Posterior cingulate gyrus (tissue), 11 donors: ENCODE data around the gene SPINK8.
"Not testable (repeated sequence)": the region's sequence is repeated elsewhere in the genome, so short reads cannot be mapped to it uniquely, and the experiment has no call there.

Experiments used
- DNase-seq, 10 donors: peaks; one replicate each; pipeline versions ENCODE4 v3.0.0 to v3.0.0-alpha.2; 2020 to 2021; ENCODE audit warnings: mixed read lengths in 3 of 10
- intact Hi-C: fragments of 100-400 bp; cut with DNase I; formaldehyde crosslinking; loops from one replicate; pipeline ENCODE4 v1.15.1; 2023

The SPINK8 gene

DNA sequence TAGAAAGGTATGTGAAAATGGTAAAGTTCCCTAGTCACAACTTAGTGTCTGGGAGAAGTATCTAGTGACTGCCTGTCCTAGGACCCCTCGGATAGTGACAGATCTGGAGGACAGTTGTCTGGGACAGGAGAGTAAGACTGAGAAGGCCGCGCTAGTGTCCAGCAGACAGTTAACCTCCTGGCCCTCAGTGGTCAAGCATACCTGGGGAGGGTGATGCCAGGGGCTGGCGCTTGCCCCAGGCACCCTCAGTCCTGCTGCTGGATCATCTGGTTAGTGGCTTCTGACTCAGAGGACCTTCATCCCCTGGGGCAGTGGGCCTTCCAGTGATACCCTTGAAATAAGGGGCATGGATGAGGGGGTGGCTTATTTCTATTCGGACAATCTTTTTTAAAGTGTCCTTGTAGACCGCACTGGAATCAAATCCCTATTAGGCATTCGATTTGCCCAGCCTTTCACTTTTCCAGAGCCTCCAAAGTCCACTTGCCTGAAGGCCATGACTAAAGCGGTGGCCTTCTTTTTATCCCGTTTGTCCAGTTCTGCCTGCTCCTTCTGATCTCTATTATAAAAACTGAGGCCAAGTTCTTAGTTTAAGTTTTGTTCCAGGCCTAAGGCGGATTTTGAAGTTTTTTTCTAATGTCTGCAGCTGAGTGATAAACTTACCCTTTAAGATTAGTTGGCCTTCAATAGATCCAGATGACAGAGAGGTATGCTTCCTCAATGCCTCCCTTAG, 1.6 kb downstream of the SPINK8 start:
- intact Hi-C loops, DNase-seq: not testable (repeated sequence)

DNA sequence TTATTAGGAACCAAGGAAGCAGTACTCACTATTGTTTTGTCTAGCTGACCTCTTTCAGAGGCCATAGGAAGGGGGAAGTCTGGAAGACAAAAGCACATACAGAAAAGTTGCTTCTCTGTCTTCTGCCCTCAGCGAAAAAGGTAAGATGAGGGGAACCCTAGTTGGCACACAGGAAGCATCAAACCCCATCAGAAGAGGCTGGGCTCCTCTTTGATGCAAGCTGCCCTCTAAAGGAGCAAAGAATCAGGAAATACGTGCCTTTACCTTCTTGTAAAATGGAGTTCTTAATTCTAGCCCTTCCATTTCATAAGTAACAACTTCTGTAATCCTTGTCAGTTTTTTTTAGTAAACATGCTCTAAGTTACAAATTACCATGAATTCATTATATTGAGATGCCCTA, 12.5 kb downstream of the SPINK8 start:
- intact Hi-C loops = no loop called here
- DNase-seq = no peak

DNA sequence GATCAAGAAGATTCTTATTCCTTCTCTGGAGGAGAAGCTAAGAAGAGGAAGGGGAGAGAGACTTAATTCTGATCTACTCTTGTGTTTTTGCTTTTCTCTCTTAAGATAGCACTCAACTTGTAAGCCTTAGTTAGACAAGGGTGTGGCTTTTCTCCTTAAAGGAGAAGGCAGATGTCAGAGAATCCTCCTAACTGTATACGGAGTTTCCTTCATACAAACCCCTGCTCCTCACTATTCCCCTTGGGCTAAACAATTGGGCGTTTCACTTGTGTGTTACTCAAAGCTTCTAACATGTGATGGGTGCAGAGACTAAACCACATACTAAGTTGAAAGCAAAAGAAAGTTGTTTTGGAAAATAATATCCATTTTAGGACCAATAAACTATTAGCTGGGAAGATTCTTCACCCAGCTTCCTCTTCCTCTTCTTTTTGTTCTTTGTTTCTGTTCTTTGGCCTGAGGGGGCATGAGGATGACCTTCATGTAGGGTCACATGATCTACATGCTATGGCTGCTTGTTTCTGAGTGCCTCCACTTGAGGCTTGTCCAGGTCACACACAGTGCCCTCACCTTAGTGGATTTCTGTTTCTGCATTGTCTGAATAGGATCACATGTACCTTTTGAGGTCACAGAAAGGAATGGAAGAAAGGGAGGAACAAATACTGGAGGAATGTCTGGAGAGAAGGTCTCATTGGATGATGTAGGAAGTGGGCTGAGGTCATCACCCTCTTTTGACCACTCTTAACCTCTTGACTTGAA, 14.6 kb downstream of the SPINK8 start:
- intact Hi-C loops = no loop called here
- no peak for DNase-seq

DNA sequence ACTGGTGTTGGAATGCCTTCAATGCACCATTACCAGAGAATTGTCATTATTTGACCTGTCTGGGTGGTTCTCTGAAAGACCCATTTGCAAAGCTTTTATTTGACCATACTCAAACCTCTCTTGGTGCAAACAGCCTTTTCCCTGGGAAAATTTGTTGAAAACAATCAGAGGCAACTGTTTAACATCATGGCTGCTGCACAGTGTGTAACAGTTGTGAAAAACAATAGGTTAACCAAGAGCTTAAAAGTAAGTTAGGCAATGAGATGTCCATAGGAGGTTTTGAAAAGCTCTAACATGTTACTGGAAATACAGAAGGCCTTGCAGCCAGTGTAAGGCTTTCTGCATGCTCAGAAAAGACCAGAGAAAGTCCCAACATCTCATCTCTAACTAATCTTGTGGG, 18.9 kb downstream of the SPINK8 start:
- no peak for DNase-seq
- intact Hi-C loops = no loop called here

DNA sequence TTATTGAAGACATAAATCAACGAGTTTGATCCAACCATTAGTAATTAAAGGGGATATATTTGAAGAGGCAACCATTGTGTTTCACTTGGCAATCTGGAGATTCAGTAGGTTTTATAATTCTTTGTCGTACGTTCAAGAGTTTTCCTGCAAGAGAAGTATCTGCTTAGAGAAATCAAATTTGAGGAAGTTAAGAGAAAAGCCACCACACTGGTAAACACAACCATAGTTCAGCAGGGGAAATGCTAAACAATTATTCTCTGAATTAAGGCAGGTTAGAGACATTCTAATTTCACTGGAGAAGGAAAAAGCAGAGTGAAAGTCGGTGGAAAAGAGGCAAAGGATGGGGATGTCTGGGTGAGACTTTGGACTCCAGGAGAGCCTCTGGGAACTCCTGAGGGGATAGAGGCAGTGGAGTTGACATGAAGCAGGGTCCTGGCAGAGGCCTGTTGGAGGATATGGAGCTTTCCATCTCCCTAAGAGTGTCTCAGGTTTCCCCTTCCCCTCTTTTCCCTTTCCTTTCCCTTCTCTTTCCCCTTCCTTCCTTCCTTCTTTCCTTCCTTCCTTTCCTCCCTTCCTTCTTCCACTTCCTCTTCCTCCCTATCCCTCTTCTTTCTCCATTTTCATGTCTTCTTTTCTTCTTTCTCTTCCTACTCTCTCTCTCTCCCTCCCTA, 26.5 kb downstream of the SPINK8 start:
- intact Hi-C loops = no loop called here
- DNase-seq = no peak

DNA sequence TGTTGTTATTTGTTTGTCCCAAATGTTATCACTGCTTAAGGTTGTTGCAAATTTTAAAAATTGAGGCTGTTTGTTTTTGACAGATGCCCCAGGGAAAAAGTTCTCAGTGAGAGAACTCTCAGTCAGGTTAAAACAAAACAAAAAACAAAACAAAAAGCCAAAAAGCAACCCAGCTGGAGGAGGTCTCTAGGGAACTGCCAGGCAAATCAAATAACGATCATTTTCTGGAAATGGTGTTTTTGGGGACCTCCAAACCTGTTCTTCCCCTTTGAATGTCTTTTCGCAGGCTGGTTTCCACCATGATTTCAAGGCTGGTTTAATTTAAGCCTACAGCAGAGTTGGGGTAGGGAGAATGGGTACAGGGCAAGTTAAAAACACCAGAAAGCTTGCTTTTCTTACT, 27.2 kb downstream of the SPINK8 start:
- intact Hi-C loops = no loop called here
- DNase-seq = no peak

DNA sequence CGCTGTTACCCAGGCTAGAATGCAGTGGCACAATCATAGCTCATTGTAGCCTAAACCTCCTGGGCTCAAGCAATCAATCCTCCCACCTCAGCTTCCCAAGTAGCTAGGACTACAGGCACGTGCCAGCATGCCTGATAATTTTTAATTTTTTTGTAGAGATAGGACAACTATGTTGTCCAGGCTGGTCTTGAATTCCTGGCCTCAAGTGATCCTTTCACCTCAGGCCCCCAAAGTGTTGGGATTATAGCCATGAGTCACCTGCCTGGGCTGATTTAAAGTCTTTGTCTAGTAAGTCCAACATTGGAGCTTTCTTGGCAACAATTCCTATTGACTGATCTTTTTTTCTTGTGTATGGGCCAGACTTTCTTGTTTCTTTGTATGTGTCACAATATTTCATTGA, 28.1 kb downstream of the SPINK8 start:
- intact Hi-C loops = no loop called here

DNA sequence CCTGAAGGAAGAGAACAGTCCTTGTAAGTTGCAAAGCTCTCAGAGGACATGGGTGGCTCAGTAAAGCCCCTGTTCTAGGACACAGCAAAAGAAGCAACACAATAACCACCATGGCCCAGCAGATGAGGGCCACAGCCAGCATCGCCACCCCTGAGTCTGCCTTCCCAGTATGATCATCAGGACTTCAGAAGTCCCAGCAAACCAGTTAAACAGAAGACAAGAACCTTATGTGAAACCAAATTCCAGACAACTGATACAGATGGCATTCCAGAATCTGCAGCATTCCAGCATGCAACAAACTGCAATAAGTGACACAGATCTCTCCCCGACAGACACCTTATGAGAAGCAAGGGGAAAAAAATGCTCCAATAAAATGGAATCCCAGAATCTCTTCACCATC, 30.4 kb downstream of the SPINK8 start:
- DNase-seq = no peak
- intact Hi-C loops = no loop called here

More for the DNA sequence above, 28.1 kb downstream of the SPINK8 start:
- no peak for DNase-seq

DNA sequence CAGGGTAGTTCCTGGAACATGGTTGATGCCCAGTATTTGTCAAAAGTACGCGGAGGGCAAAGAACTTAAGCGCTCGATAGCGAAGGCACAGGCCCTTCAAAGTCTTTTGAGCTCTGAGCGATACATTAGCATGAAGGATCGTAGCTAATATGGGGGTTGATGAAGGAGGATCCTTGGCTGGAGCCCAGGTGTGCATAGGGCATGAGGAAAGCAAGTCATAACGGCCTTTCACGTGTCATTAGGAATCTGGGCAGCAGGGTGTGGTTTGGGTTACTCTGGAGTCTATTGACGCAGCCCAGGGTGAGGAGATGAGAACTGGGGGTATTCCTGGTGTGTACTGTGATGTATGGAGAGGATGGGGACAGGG, 31.7 kb downstream of the SPINK8 start:
- DNase-seq = peak in 1 of 10 donors; percentile 5
- intact Hi-C loops = no loop called here

DNA sequence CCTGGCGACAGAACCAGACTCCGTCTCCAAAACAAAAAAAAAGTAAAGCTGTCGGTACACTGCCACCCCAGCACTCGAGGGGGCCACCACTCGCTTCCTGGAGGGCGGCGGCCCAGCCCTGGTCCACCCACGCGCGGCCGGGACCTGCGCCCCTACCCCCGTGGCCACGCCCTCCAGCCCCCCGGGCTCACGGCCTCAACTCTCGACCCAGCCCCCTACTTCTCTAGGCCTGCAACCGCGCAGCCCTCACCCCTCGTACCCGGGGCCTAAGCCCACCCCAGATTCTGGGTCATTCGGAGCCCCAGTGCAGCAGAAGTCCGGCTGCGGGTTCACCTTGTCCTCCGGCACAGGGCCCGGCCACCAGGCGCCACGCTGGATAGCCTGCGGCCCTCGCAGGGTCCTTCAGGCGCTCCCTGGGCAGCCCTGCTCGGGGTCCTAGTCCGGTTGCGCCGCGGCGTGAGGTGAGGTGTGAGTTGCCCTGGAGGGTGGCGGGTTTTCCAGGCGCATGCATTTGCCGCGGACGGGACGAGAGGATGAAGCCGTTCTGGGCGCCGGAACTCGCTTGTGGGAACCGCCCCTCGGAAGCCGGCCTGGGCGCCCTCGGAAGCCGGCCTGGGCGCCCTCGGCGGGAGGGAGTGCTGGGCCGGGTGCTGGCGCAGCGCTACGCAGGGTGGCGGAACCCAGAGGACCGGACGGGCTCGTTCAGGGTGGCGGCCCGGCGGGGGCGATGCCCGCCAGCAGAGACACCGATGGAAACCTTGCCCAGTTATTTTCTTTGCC, 32.3 kb downstream of the SPINK8 start, which contains the start of gene NME6:
NME6 (minus strand) TSS at position 348 of the 780 bp plus-strand sequence.
- intact Hi-C loops = no loop called here
- peak; percentile 80 to 98 (median 89) for DNase-seq

DNA sequence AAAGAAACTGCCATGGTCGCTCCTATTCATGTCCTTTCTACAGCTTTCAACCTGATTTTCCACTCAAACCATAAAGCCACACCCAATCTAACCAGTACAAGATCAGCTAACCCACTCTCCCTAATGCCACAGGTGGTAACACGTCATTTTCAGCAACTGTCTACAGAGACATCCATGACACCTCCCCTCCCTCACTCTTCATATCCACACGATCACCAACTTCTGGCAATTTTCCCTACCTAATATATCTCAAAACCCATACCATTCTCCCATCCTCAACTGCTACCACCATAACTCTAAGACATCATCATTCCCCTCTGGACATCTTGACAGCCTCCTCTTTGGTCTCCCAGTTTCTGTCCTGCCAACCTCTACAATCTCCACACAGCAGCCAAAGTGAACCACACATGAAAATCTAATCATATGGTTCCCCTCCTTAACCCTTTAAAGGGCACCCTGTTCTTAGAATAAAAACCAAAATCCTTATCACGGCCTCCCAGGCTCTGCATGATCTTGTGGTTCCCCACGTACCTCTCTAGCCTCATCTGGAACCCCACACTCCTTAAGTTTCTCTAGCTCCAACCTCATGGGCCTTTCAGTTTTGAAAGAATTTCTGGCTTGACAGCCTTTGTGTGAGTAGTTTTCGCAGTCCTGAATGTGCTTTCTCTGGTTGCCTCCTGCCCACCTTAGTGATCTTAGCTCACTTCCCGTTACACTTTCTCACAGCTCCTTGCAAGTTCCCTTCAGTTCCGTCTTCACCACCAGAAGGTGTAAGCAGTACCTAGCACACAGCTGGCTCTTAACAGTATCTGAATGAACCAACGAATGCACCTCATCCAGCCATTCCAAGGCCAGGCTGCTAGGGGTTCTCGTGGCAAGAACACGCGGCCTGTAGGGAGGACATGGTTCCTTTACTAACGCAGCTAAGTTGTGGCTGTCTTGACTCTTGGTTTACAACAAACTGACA, 33.4 kb downstream of the SPINK8 start:
- intact Hi-C loops = no loop called here
- no peak for DNase-seq

DNA sequence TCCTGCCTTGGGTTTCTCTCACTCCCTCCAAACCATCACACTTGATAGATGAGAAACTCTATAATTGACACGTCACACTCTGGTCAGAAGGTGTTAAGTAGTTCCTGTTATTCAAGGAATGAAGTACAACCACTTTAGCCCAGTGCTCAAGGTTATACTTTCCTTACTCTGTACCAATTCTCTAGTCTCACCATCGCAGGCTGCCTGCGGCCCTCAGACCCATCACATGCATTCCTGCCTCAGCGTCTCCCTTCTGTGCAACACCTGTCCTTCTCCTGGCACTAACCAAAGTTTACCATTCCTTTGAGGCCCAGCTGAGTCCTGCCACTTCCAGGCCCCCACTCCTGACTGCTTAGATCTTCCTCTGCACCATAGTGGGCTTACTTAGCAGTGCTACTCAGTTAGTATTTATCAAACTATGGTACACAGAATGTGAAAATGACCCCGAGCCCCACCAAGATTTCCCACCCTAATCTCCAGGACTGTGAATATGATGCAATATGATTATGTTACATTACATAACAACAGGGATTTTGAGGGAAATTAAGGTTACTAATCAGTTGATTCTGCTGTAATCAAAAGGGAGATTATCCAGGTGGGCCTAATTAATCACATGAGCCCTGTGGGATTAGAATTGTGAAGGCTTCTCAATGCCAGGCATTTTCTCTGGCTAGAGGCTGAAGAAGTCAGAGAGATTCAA, 36.2 kb downstream of the SPINK8 start:
- DNase-seq = no peak
- intact Hi-C loops = no loop called here

DNA sequence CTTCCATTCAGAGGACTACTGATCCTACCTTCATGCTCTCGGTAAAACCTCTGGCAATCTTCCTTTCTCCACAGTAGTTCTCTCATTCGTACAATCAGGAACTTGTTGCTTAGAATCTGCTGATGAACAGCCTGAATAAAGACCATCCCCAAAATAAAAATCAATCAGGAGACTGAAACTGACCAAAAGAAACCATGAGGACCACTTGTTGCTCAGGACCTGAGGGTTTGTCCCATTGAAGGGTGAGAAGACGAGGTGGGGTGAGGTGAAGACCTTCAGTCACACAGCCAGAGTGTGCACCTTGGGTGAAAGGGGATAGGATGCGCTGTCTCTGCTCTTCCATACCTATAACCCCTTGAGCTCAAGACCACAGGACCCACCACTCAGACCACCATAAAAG, 36.8 kb downstream of the SPINK8 start:
- DNase-seq = no peak
- intact Hi-C loops = no loop called here

DNA sequence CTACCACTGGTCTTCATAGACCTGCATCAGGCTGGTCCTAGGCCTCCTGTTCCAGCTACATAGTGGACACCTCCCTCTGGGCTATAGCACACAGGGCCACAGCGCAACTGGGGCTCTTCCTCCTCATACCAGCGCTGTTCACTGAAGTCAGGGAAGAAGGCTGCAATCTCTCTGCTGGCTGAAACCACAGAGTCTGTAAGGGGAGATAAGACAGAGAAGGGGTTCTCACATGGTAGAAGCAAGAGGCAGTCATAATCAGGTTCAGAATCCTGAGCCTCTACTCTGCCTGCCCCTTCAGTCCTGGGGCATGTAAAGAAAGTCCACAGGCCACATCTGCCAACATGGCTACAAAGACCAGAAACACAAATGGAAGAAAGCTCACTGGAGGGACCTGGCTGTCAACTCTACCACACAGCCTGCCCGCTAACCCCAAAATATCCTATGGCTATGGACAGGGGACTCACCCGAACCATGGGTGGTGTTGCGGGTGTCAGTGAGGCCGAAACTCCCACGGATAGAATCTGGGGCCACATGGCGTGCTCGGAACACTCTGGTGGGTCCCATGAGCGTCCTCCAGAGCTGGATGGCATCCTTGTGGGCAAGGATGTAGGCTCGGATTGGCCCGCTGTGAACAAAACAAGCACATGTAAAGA, 38.7 kb downstream of the SPINK8 start:
- intact Hi-C loops = no loop called here
- DNase-seq = no peak

DNA sequence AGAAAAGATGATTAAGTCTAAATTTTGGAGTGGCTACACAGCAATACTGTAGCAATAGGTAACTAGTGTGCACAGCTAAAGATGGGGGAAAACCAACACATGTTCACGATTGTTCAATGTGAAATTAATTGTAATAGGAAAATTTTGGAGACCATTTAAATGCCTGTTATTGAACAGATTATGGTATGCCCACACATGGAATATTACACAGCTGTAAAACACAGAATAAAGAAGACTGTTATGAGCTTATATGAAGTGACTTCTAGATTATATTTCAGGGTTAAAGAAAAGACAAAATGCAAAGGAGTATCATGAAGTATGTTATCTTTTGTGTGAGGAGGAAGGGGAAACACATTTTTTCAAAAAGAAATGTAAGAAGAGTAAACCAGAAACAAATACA, 43.8 kb downstream of the SPINK8 start:
- no peak for DNase-seq
- intact Hi-C loops = no loop called here

DNA sequence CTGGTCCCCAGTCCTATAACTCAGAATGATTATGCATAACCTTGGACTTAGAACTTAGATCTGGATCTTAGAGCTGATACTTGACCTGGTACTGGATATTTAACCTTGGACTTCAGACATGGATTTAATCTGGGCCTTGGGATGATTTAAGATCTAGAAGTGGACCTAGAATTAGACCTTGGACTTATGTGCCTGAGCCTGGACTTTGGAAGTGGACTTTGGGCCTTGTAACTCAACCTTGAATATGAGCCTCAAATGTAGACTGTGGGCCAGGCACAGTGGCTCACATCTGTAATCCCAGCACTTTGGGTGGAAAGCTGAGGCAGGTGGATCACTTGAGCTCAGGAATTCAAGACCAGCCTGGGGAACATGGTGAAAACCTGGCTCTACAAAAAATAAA, 46.4 kb downstream of the SPINK8 start:
- no peak for DNase-seq

DNA sequence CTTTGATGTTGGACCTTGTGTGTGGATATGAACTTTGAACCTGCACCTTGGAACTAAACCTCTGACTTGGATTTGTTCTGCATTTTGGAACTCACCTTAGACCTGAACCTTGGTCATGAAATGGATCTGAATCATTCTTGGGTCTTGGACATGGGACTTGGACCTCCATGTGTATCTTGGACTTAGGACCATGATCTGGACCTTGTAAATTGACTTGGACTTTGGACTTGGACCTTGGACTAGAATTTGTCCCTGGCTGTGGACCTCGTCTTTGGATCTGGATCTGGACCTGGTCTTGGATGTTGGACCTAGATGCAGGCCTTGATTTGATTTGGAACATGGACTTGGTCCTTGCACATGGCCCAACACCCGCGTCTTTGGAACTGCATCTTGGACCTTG, 47.2 kb downstream of the SPINK8 start:
- no peak for DNase-seq
- intact Hi-C loops = no loop called here

More for the DNA sequence above, 46.4 kb downstream of the SPINK8 start:
- intact Hi-C loops = no loop called here

DNA sequence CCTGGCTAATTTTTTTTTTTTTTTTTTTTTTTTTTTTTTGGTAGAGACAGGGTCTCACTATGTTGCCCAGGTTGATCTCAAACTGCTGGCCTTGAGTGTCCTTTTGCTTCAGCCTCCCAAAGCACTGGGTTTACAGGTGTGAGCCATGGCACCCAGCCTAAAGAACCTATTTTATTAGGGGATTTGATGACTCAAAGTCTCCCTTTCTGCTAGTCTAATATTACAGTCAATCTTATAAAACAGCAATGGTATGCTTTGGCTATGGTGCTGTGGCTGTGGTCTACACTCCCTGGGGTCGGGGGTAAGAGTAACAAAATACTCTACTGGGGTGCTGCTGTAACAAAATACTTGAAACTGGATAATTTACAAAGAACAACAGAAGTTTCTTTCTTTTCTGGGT, 47.8 kb downstream of the SPINK8 start:
- intact Hi-C loops = no loop called here
- DNase-seq = no peak

DNA sequence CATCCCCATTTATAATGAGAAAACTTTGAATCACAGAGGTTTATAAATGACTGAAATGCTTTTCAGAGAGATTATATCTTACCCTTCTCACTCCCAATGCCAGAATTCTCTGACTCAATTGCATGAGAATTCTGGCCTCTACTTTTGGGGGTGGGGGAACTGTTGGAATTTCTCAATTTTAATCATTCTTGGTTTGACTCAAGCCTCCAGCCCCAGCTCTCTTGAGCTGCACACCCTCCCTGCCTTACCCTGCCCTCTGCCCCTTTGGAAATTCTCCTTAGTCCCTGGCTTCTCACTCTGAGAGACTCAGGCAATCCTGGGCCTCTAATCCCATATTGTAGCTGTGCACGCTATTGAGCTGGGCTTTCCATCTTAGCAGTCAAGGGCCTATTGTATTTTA, 48.3 kb downstream of the SPINK8 start:
- DNase-seq = no peak
- intact Hi-C loops = no loop called here
